COR-L47 (cell line): ENCODE data around the gene IL1R2.

Experiments used
- DNase-seq: peaks from one replicate; lab custom pipeline; 2025; lab: John Stamatoyannopoulos, UW

The IL1R2 gene

GRCh38 chr2:102042196-102043081 is 50.7 kb downstream of the IL1R2 start:
- DNase-seq = no peak

GRCh38 chr2:102043560-102043959 is 51.8 kb downstream of the IL1R2 start:
- no peak for DNase-seq

- no peak for DNase-seq
Measured at GRCh38 chr2:102044235-102044896, 52.6 kb downstream of the IL1R2 start.

- no peak for DNase-seq
Measured at GRCh38 chr2:102044967-102045489, 53.3 kb downstream of the IL1R2 start.

GRCh38 chr2:102045697-102046096 is 53.9 kb downstream of the IL1R2 start:
- no peak for DNase-seq

- no peak for DNase-seq
Measured at GRCh38 chr2:102046135-102046986, 54.6 kb downstream of the IL1R2 start.

GRCh38 chr2:102048465-102048864 is 56.7 kb downstream of the IL1R2 start:
- no peak for DNase-seq

GRCh38 chr2:102049756-102050443 is 58.1 kb downstream of the IL1R2 start:
- DNase-seq = no peak

GRCh38 chr2:102050854-102051391 is 59.2 kb downstream of the IL1R2 start:
- no peak for DNase-seq

GRCh38 chr2:102051692-102052277 is 60.0 kb downstream of the IL1R2 start:
- DNase-seq = no peak

- no peak for DNase-seq
Measured at GRCh38 chr2:102052365-102052764, 60.6 kb downstream of the IL1R2 start.

- no peak for DNase-seq
Measured at GRCh38 chr2:102053096-102053495, 61.3 kb downstream of the IL1R2 start.

- no peak for DNase-seq
Measured at GRCh38 chr2:102055346-102055990, 63.7 kb downstream of the IL1R2 start.

GRCh38 chr2:102056079-102056581 is 64.4 kb downstream of the IL1R2 start:
- DNase-seq = no peak

- no peak for DNase-seq
Measured at GRCh38 chr2:102057502-102058292, 65.9 kb downstream of the IL1R2 start.

- DNase-seq = no peak
Measured at GRCh38 chr2:102058293-102058833, 66.6 kb downstream of the IL1R2 start.

- DNase-seq = no peak
Measured at GRCh38 chr2:102059151-102059550, 67.4 kb downstream of the IL1R2 start.

- no peak for DNase-seq
Measured at GRCh38 chr2:102060047-102060446, 68.3 kb downstream of the IL1R2 start.

GRCh38 chr2:102060792-102061191 is 69.0 kb downstream of the IL1R2 start:
- no peak for DNase-seq
